ENCODE measurements around the gene GYS2. TPM values are rescaled to one million over a fixed set of nuclear protein-coding genes. Genes with fewer than 3 reads are reported as not detected.

The GYS2 gene
- total and polyA plus RNA-seq, 2 experiments from 2014 or later = 0.16 to 0.27 TPM

DNA sequence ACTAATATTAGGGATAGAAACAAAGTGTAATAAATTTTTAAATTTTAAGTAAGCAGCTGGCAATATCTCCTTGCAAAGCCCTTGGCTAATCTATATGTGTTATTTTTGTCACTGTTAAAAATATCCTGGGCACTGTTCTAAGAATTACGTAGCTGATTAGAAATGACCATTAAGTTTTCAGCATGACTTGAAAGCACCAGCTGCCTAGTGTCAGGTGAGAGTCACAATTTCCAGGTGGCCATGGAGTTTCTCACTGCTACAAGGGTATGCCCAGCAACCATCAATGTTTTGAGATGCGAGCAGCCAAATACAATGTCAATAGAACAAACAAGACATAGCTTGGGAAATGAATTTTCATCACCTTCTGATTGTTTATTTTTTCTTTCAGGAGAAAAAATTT lies 23.3 kb upstream of the GYS2 start:
- Histone ChIP-seq H2AFZ (no peak overlapping the region), H3K36me3 (replicated peaks; ENCODE audit: insufficient read depth, low read depth) (no peaks in the 10 kb centered on the region), H3K4me3 (no peak overlapping the region), H3K9me2 (replicated peaks; ENCODE audit: insufficient read depth) (no peaks in the 10 kb centered on the region), H3K9me3 (ENCODE audit: low read depth) (no peaks in the 10 kb centered on the region), H3K4me1 (ENCODE audit: insufficient read depth) (no peaks in the 10 kb centered on the region), H3K27me3 (no peaks in the 10 kb centered on the region), H4K20me1 (ENCODE audit: insufficient read depth, poor library complexity, severe bottlenecking) (no peaks in the 10 kb centered on the region), H3K27ac (no peak overlapping the region), H3K4me2 (no peak overlapping the region), H3K79me2 (no peaks in the 10 kb centered on the region)
- WGBS (ENCODE audit: low lambda C conversion rate, missing lambda C conversion rate) = 88% methylated on average over 2 of the region's 2 CpGs
- TF ChIP-seq, protein P1, sequence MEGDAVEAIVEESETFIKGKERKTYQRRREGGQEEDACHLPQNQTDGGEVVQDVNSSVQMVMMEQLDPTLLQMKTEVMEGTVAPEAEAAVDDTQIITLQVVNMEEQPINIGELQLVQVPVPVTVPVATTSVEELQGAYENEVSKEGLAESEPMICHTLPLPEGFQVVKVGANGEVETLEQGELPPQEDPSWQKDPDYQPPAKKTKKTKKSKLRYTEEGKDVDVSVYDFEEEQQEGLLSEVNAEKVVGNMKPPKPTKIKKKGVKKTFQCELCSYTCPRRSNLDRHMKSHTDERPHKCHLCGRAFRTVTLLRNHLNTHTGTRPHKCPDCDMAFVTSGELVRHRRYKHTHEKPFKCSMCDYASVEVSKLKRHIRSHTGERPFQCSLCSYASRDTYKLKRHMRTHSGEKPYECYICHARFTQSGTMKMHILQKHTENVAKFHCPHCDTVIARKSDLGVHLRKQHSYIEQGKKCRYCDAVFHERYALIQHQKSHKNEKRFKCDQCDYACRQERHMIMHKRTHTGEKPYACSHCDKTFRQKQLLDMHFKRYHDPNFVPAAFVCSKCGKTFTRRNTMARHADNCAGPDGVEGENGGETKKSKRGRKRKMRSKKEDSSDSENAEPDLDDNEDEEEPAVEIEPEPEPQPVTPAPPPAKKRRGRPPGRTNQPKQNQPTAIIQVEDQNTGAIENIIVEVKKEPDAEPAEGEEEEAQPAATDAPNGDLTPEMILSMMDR (IDR thresholded peaks at IDR 0.05; ENCODE audit: poor library complexity) = no peak
- TF ChIP-seq EZH2phosphoT487 (IDR thresholded peaks at IDR 0.05; ENCODE audit: low read depth, severe bottlenecking, unreplicated experiment) = no peak
- no peak for TF ChIP-seq EZH2 (IDR thresholded peaks at IDR 0.05; ENCODE audit: borderline replicate concordance)
- DNase-seq (ENCODE audit: low spot score) = no peak

- TF ChIP-seq EZH2 (IDR thresholded peaks at IDR 0.05; ENCODE audit: borderline replicate concordance) = no peak
- no peak for TF ChIP-seq EZH2phosphoT487 (IDR thresholded peaks at IDR 0.05; ENCODE audit: low read depth, severe bottlenecking, unreplicated experiment)
- TF ChIP-seq, protein P1 (IDR thresholded peaks at IDR 0.05; ENCODE audit: poor library complexity) = no peak
- Histone ChIP-seq H4K20me1 (ENCODE audit: insufficient read depth, poor library complexity, severe bottlenecking) (no peaks in the 10 kb centered on the region), H2AFZ (no peak overlapping the region), H3K9me3 (ENCODE audit: low read depth) (no peaks in the 10 kb centered on the region), H3K4me2 (no peak overlapping the region), H3K9me2 (replicated peaks; ENCODE audit: insufficient read depth) (no peaks in the 10 kb centered on the region), H3K27me3 (peaks cover 15% of the 10 kb centered on the region), H3K27ac (no peak overlapping the region), H3K4me3 (no peak overlapping the region), H3K36me3 (replicated peaks; ENCODE audit: insufficient read depth, low read depth) (no peaks in the 10 kb centered on the region), H3K4me1 (ENCODE audit: insufficient read depth) (no peaks in the 10 kb centered on the region), H3K79me2 (no peaks in the 10 kb centered on the region)
- no peak for DNase-seq (ENCODE audit: low spot score)
Observed at GRCh38 chr12:21618566-21618965, 13.9 kb upstream of the GYS2 start.

DNA sequence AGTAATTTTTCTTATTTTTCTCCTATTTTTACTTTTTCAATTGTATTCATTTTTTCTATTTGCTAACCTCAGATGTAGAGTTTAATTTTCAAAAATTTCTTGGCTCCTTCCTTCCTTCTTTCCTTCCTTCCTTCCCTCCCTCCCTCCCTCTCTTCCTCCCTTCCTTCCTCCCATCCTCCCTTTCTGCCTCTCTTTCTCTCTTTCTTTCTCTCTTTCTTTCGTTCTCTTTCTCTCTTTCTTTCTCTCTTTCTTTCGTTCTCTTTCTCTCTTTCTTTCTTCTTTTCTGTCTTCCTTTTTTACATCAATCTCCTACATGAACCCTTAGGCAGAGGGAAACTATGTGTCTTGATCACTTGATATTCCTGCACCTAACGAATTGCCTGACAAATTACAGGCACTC lies 12.4 kb upstream of the GYS2 start:
- H3K9me3 ChIP-seq (ENCODE audit: low read depth) = no peaks in the 10 kb centered on the region
- H3K36me3 ChIP-seq (replicated peaks; ENCODE audit: insufficient read depth, low read depth) = no peaks in the 10 kb centered on the region
- TF ChIP-seq EZH2phosphoT487 (IDR thresholded peaks at IDR 0.05; ENCODE audit: low read depth, severe bottlenecking, unreplicated experiment) (no peak), EZH2 (IDR thresholded peaks at IDR 0.05; ENCODE audit: borderline replicate concordance) (no peak)
- TF ChIP-seq, protein P1 (IDR thresholded peaks at IDR 0.05; ENCODE audit: poor library complexity) = no peak
- 83% methylated on average over 3 of the region's 3 CpGs for WGBS (ENCODE audit: low lambda C conversion rate, missing lambda C conversion rate)
- no peak overlapping the region for H2AFZ ChIP-seq
- peaks cover 15% of the 10 kb centered on the region for H3K27me3 ChIP-seq
- no peak for DNase-seq (ENCODE audit: low spot score)
- no peaks in the 10 kb centered on the region for H3K79me2 ChIP-seq
- H3K4me3 ChIP-seq = no peak overlapping the region
- H3K4me2 ChIP-seq = no peak overlapping the region
- no peaks in the 10 kb centered on the region for H3K4me1 ChIP-seq (ENCODE audit: insufficient read depth)
- no peaks in the 10 kb centered on the region for H4K20me1 ChIP-seq (ENCODE audit: insufficient read depth, poor library complexity, severe bottlenecking)
- no peak overlapping the region for H3K27ac ChIP-seq
- no peaks in the 10 kb centered on the region for H3K9me2 ChIP-seq (replicated peaks; ENCODE audit: insufficient read depth)

DNA sequence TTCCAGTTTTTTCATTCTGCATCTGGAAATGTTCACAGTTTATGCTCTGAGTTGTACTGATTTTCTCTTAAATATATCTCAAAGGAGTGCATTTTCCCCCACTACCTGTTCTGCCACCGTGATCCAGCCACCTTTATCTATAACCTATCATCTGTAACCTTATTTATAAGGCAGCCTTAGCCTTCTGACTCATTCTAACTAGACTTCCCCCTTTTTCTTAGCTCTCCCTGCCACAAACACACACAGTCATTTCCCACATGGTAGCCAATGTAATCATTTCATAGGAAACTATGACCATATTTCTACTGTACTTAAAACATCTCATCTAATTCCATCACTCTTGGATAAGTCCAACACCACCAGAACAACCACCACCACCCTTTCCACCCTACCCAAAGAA lies 10.8 kb upstream of the GYS2 start:
- no peak overlapping the region for H3K27ac ChIP-seq
- H3K27me3 ChIP-seq = peaks cover 15% of the 10 kb centered on the region
- no peak overlapping the region for H2AFZ ChIP-seq
- H3K79me2 ChIP-seq = no peaks in the 10 kb centered on the region
- H3K9me3 ChIP-seq (ENCODE audit: low read depth) = no peaks in the 10 kb centered on the region
- TF ChIP-seq EZH2phosphoT487 (IDR thresholded peaks at IDR 0.05; ENCODE audit: low read depth, severe bottlenecking, unreplicated experiment) (no peak), EZH2 (IDR thresholded peaks at IDR 0.05; ENCODE audit: borderline replicate concordance) (no peak)
- TF ChIP-seq, protein P1 (IDR thresholded peaks at IDR 0.05; ENCODE audit: poor library complexity) = no peak
- H3K4me1 ChIP-seq (ENCODE audit: insufficient read depth) = no peaks in the 10 kb centered on the region
- H3K4me2 ChIP-seq = no peak overlapping the region
- H4K20me1 ChIP-seq (ENCODE audit: insufficient read depth, poor library complexity, severe bottlenecking) = no peaks in the 10 kb centered on the region
- WGBS (ENCODE audit: low lambda C conversion rate, missing lambda C conversion rate) = 35% methylated on average over 1 of the region's 1 CpG
- no peaks in the 10 kb centered on the region for H3K36me3 ChIP-seq (replicated peaks; ENCODE audit: insufficient read depth, low read depth)
- DNase-seq (ENCODE audit: low spot score) = no peak
- no peaks in the 10 kb centered on the region for H3K9me2 ChIP-seq (replicated peaks; ENCODE audit: insufficient read depth)
- no peak overlapping the region for H3K4me3 ChIP-seq
